ENCODE data around the gene HSPB8.

The HSPB8 gene

GRCh38 chr12:119181202-119181601 is 2.5 kb downstream of the HSPB8 start:
- H3K36me3 ChIP-seq (ENCODE audit: control insufficient read depth in 1 of 2, insufficient read depth in 2 of 2, low read length in 2 of 2) = no peaks in the 10 kb centered on the region
- no peaks in the 10 kb centered on the region for H3K9me3 ChIP-seq (ENCODE audit: control insufficient read depth in 1 of 2, low read length in 2 of 2)
- no peaks in the 10 kb centered on the region for H3K27me3 ChIP-seq (ENCODE audit: control insufficient read depth in 1 of 2, insufficient read depth in 2 of 2, low read length in 2 of 2)
- no peak overlapping the region for H3K27ac ChIP-seq (ENCODE audit: low read depth, low read length)
- no peak overlapping the region for H3K9ac ChIP-seq (ENCODE audit: low read depth in 1 of 2, low read length in 2 of 2)
- no peaks in the 10 kb centered on the region for H3K4me1 ChIP-seq (ENCODE audit: control insufficient read depth in 1 of 2, insufficient read depth in 2 of 2, low read length in 2 of 2)
- H3K4me3 ChIP-seq (ENCODE audit: low read depth in 1 of 2, low read length in 2 of 2) = no peak overlapping the region

- no peak overlapping the region for H3K9ac ChIP-seq (ENCODE audit: low read depth in 1 of 2, low read length in 2 of 2)
- H3K36me3 ChIP-seq (ENCODE audit: control insufficient read depth in 1 of 2, insufficient read depth in 2 of 2, low read length in 2 of 2) = no peaks in the 10 kb centered on the region
- H3K27ac ChIP-seq (ENCODE audit: low read depth, low read length) = no peak overlapping the region
- H3K4me1 ChIP-seq (ENCODE audit: control insufficient read depth in 1 of 2, insufficient read depth in 2 of 2, low read length in 2 of 2) = no peaks in the 10 kb centered on the region
- H3K27me3 ChIP-seq (ENCODE audit: control insufficient read depth in 1 of 2, insufficient read depth in 2 of 2, low read length in 2 of 2) = no peaks in the 10 kb centered on the region
- H3K4me3 ChIP-seq (ENCODE audit: low read depth in 1 of 2, low read length in 2 of 2) = no peak overlapping the region
- H3K9me3 ChIP-seq (ENCODE audit: control insufficient read depth in 1 of 2, low read length in 2 of 2) = no peaks in the 10 kb centered on the region
These were observed 3.2 kb downstream of the HSPB8 start for GRCh38 chr12:119181944-119182343.

GRCh38 chr12:119182701-119183493 is 4.2 kb downstream of the HSPB8 start:
- H3K36me3 ChIP-seq (ENCODE audit: control insufficient read depth in 1 of 2, insufficient read depth in 2 of 2, low read length in 2 of 2) = no peaks in the 10 kb centered on the region
- H3K4me3 ChIP-seq (ENCODE audit: low read depth in 1 of 2, low read length in 2 of 2) = no peak overlapping the region
- H3K4me1 ChIP-seq (ENCODE audit: control insufficient read depth in 1 of 2, insufficient read depth in 2 of 2, low read length in 2 of 2) = no peaks in the 10 kb centered on the region
- H3K9ac ChIP-seq (ENCODE audit: low read depth in 1 of 2, low read length in 2 of 2) = no peak overlapping the region
- no peak overlapping the region for H3K27ac ChIP-seq (ENCODE audit: low read depth, low read length)
- H3K9me3 ChIP-seq (ENCODE audit: control insufficient read depth in 1 of 2, low read length in 2 of 2) = no peaks in the 10 kb centered on the region
- no peaks in the 10 kb centered on the region for H3K27me3 ChIP-seq (ENCODE audit: control insufficient read depth in 1 of 2, insufficient read depth in 2 of 2, low read length in 2 of 2)

GRCh38 chr12:119183942-119184695 is 5.4 kb downstream of the HSPB8 start:
- H3K9ac ChIP-seq (ENCODE audit: low read depth in 1 of 2, low read length in 2 of 2) = no peak overlapping the region
- H3K4me3 ChIP-seq (ENCODE audit: low read depth in 1 of 2, low read length in 2 of 2) = no peak overlapping the region
- H3K9me3 ChIP-seq (ENCODE audit: control insufficient read depth in 1 of 2, low read length in 2 of 2) = no peaks in the 10 kb centered on the region
- no peaks in the 10 kb centered on the region for H3K4me1 ChIP-seq (ENCODE audit: control insufficient read depth in 1 of 2, insufficient read depth in 2 of 2, low read length in 2 of 2)
- no peaks in the 10 kb centered on the region for H3K27me3 ChIP-seq (ENCODE audit: control insufficient read depth in 1 of 2, insufficient read depth in 2 of 2, low read length in 2 of 2)
- H3K27ac ChIP-seq (ENCODE audit: low read depth, low read length) = no peak overlapping the region
- H3K36me3 ChIP-seq (ENCODE audit: control insufficient read depth in 1 of 2, insufficient read depth in 2 of 2, low read length in 2 of 2) = no peaks in the 10 kb centered on the region

DNA sequence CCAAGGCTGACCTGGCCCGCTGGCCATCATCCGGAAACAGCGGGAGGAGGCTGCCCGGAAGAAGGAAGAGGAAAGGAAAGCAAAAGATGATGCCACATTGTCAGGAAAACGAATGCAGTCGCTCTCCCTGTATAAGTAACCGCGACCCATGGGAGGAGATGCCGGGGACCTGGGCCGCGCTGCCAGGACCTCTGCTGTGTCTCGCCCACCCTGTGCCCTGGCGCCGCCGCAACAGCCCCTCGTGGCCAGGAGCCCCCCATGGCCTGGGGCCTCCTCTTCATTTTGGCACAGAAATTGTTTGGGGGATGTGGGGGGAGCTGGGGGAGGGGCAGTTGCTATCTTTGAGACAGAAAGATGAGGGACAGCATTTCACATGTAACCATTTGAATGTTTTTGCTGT is 16.5 kb downstream of the HSPB8 start:
- no peaks in the 10 kb centered on the region for H3K9me3 ChIP-seq (ENCODE audit: control insufficient read depth in 1 of 2, low read length in 2 of 2)
- H3K4me1 ChIP-seq (ENCODE audit: control insufficient read depth in 1 of 2, insufficient read depth in 2 of 2, low read length in 2 of 2) = no peaks in the 10 kb centered on the region
- H3K36me3 ChIP-seq (ENCODE audit: control insufficient read depth in 1 of 2, insufficient read depth in 2 of 2, low read length in 2 of 2) = no peaks in the 10 kb centered on the region
- no peaks in the 10 kb centered on the region for H3K27me3 ChIP-seq (ENCODE audit: control insufficient read depth in 1 of 2, insufficient read depth in 2 of 2, low read length in 2 of 2)
- H3K4me3 ChIP-seq (ENCODE audit: low read depth in 1 of 2, low read length in 2 of 2) = no peak overlapping the region
- H3K9ac ChIP-seq (ENCODE audit: low read depth in 1 of 2, low read length in 2 of 2) = no peak overlapping the region
- no peak overlapping the region for H3K27ac ChIP-seq (ENCODE audit: low read depth, low read length)

- H3K4me3 ChIP-seq (ENCODE audit: low read depth in 1 of 2, low read length in 2 of 2) = no peak overlapping the region
- no peaks in the 10 kb centered on the region for H3K36me3 ChIP-seq (ENCODE audit: control insufficient read depth in 1 of 2, insufficient read depth in 2 of 2, low read length in 2 of 2)
- H3K9me3 ChIP-seq (ENCODE audit: control insufficient read depth in 1 of 2, low read length in 2 of 2) = no peaks in the 10 kb centered on the region
- H3K9ac ChIP-seq (ENCODE audit: low read depth in 1 of 2, low read length in 2 of 2) = no peak overlapping the region
- no peaks in the 10 kb centered on the region for H3K27me3 ChIP-seq (ENCODE audit: control insufficient read depth in 1 of 2, insufficient read depth in 2 of 2, low read length in 2 of 2)
- no peak overlapping the region for H3K27ac ChIP-seq (ENCODE audit: low read depth, low read length)
- H3K4me1 ChIP-seq (ENCODE audit: control insufficient read depth in 1 of 2, insufficient read depth in 2 of 2, low read length in 2 of 2) = no peaks in the 10 kb centered on the region
These were observed 19.7 kb downstream of the HSPB8 start for GRCh38 chr12:119198440-119198839.

GRCh38 chr12:119200601-119201000 is 21.9 kb downstream of the HSPB8 start:
- no peaks in the 10 kb centered on the region for H3K27me3 ChIP-seq (ENCODE audit: control insufficient read depth in 1 of 2, insufficient read depth in 2 of 2, low read length in 2 of 2)
- no peak overlapping the region for H3K4me3 ChIP-seq (ENCODE audit: low read depth in 1 of 2, low read length in 2 of 2)
- no peaks in the 10 kb centered on the region for H3K36me3 ChIP-seq (ENCODE audit: control insufficient read depth in 1 of 2, insufficient read depth in 2 of 2, low read length in 2 of 2)
- H3K27ac ChIP-seq (ENCODE audit: low read depth, low read length) = no peak overlapping the region
- no peak overlapping the region for H3K9ac ChIP-seq (ENCODE audit: low read depth in 1 of 2, low read length in 2 of 2)
- no peaks in the 10 kb centered on the region for H3K9me3 ChIP-seq (ENCODE audit: control insufficient read depth in 1 of 2, low read length in 2 of 2)
- no peaks in the 10 kb centered on the region for H3K4me1 ChIP-seq (ENCODE audit: control insufficient read depth in 1 of 2, insufficient read depth in 2 of 2, low read length in 2 of 2)

GRCh38 chr12:119201789-119202543 is 23.2 kb downstream of the HSPB8 start:
- H3K27ac ChIP-seq (ENCODE audit: low read depth, low read length) = no peak overlapping the region
- H3K27me3 ChIP-seq (ENCODE audit: control insufficient read depth in 1 of 2, insufficient read depth in 2 of 2, low read length in 2 of 2) = no peaks in the 10 kb centered on the region
- H3K9ac ChIP-seq (ENCODE audit: low read depth in 1 of 2, low read length in 2 of 2) = no peak overlapping the region
- H3K4me1 ChIP-seq (ENCODE audit: control insufficient read depth in 1 of 2, insufficient read depth in 2 of 2, low read length in 2 of 2) = no peaks in the 10 kb centered on the region
- no peaks in the 10 kb centered on the region for H3K9me3 ChIP-seq (ENCODE audit: control insufficient read depth in 1 of 2, low read length in 2 of 2)
- no peak overlapping the region for H3K4me3 ChIP-seq (ENCODE audit: low read depth in 1 of 2, low read length in 2 of 2)
- H3K36me3 ChIP-seq (ENCODE audit: control insufficient read depth in 1 of 2, insufficient read depth in 2 of 2, low read length in 2 of 2) = no peaks in the 10 kb centered on the region

DNA sequence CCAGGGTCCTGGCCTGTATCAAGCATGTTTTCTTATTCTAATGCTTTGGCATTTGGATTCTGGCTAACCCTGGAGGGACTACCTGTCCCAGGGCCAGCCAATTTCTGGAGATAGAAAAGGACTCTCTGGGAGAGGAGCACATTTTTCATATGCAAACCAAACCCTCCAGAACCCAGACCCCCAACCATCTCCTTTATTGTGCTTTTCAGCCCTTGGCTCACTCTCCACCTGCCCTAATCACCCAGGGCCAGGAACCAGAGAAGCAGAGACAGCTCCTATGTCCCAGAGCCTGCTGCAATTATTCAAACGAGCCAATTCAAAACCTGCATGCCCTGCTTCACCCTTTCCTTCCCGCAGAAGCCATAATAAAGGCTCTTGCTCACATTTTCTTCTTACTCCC is 23.8 kb downstream of the HSPB8 start:
- Histone ChIP-seq H3K4me3 (ENCODE audit: low read depth in 1 of 2, low read length in 2 of 2) (no peak overlapping the region), H3K27me3 (ENCODE audit: control insufficient read depth in 1 of 2, insufficient read depth in 2 of 2, low read length in 2 of 2) (no peaks in the 10 kb centered on the region), H3K27ac (ENCODE audit: low read depth, low read length) (no peak overlapping the region), H3K36me3 (ENCODE audit: control insufficient read depth in 1 of 2, insufficient read depth in 2 of 2, low read length in 2 of 2) (no peaks in the 10 kb centered on the region), H3K4me1 (ENCODE audit: control insufficient read depth in 1 of 2, insufficient read depth in 2 of 2, low read length in 2 of 2) (no peaks in the 10 kb centered on the region), H3K9me3 (ENCODE audit: control insufficient read depth in 1 of 2, low read length in 2 of 2) (no peaks in the 10 kb centered on the region), H3K9ac (ENCODE audit: low read depth in 1 of 2, low read length in 2 of 2) (no peak overlapping the region)

GRCh38 chr12:119204131-119204530 is 25.4 kb downstream of the HSPB8 start:
- Histone ChIP-seq H3K27ac (ENCODE audit: low read depth, low read length) (no peak overlapping the region), H3K9me3 (ENCODE audit: control insufficient read depth in 1 of 2, low read length in 2 of 2) (no peaks in the 10 kb centered on the region), H3K4me1 (ENCODE audit: control insufficient read depth in 1 of 2, insufficient read depth in 2 of 2, low read length in 2 of 2) (no peaks in the 10 kb centered on the region), H3K4me3 (ENCODE audit: low read depth in 1 of 2, low read length in 2 of 2) (no peak overlapping the region), H3K27me3 (ENCODE audit: control insufficient read depth in 1 of 2, insufficient read depth in 2 of 2, low read length in 2 of 2) (no peaks in the 10 kb centered on the region), H3K36me3 (ENCODE audit: control insufficient read depth in 1 of 2, insufficient read depth in 2 of 2, low read length in 2 of 2) (no peaks in the 10 kb centered on the region), H3K9ac (ENCODE audit: low read depth in 1 of 2, low read length in 2 of 2) (no peak overlapping the region)

Measured in duodenal mucosa (tissue), 2 donors.